NCI-H128 (cell line): ENCODE results near the gene ATP8B3.

Source experiments
- DNase-seq: peaks from one replicate; lab custom pipeline; 2025; ENCODE audit not compliant: unreplicated experiment; lab: John Stamatoyannopoulos, UW

Gene ATP8B3

DNA sequence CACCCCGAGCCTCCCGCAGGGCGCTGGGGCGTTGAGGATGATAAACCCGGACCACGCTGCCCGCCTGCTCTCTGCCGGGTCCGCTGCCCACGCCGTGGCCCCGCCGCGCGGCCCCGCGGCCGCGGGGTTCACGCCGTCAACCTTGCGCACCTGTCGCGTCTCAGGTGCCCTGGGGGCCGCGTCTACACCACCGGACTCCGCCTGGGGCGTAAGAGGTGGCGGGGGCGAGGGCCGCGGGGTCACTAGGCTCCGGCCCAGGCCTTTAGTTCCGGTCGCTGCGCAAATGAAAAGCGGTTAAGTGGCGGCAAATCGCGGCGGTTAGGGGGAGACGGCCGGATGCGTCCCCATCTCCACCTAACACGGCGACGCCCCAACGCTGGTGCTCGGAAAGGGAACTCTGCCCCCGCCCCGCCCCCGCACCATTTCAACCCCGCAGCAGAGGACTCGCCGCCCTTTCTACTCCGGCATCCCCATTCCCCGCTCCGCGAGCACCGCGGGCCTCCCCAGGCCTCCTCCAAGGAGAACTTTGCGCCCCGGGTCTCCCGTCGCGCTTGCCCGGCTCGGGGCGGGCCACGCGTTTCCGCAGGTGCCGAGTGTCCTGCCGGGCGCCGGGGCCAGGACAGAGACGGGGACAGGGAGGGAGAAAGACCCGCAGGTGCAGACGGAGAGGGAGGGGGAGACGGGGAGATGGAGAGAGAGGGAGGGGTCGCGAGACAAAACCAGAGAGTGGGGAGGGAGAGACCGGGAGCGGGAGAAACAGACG lies 54.4 kb downstream of the ATP8B3 start:
- DNase-seq = no peak

DNA sequence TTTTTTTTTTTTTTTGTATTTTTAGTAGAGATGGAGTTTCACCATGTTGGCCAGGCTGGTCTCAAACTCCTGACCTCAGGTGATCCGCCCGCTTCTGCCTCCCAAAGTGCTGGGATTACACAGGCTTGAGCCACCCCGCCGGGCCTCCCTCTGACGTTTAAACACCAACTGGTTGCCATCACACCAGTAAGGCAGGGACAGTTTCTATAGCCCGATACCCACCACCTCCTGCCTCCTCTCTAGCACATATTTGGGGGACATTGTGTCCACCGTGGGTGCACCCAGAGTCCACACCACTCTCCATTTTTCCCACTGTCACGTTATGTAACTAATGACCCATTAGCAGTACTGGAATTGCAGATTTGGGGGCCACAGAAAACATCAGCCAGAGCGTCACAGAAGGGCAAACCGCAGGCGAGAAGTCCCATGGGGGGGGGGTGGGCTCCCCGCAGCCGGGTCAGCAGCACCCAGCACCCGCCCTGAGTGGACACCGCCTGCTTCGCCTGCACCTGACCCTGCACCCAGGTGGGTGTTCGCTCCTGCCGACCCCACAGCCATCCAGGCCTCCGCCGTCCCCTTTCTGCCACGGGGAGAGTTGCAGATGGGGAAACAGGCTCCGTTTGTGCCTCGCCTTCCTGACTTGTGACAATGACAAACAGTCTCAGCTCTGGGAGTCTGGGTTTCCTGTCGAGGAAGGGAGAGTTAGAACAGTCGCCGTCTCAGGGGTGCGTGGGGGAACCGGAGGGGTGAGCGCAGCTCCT lies 55.2 kb downstream of the ATP8B3 start:
- no peak for DNase-seq

DNA sequence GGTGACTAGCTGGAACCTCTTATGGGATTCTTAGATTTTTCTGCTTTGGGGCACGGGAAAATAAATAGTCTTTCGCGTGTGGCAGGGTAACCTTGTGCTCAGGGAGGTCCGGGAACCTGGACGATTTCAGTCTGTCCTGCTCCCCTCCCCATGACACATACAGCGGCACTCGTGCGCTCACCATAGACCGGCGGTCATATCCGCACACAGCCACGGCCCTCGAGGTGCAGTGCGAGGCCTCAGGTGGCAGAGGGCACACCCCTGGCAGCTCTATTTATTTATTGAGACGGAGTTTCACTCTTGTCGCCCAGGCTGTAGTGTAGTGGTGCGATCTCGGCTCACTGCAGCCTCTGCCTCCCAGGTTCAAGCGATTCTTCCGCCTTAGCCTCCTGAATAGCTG lies 55.8 kb downstream of the ATP8B3 start:
- no peak for DNase-seq

DNA sequence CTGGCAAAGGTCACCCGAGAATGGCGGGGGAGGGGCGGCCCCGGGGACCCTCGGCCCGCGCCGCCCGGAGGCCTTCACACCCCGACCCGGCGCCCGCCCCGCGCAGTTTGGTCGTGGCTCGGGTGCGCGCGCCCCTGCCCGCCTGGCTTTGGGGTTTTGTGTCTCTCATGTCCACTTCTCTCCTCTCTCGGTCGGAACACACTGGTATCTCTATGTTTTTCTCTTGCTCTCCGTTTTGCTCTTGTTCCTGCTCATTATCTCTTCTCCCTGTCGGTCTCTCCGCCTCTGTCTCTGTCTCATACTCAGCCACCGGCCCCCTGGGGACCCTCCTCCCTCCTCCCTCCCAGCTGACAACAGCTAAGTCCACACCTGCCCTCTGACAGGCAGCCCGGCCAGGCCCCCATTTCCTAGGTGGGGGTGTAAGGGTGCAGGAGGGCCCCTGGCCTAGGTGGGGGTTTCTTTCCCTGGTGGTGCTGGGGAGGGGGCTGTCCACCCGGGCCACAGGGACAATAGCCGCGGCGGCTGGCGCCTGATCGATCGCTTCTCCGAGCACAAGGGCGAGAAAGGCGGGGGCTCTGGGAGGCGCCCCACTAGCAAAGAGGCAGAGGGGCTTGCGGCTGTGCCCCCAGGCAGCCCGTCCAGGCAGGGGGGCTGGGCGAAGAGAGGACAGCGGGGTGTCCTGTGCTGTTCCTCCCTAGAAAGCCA lies 56.5 kb downstream of the ATP8B3 start:
- no peak for DNase-seq

DNA sequence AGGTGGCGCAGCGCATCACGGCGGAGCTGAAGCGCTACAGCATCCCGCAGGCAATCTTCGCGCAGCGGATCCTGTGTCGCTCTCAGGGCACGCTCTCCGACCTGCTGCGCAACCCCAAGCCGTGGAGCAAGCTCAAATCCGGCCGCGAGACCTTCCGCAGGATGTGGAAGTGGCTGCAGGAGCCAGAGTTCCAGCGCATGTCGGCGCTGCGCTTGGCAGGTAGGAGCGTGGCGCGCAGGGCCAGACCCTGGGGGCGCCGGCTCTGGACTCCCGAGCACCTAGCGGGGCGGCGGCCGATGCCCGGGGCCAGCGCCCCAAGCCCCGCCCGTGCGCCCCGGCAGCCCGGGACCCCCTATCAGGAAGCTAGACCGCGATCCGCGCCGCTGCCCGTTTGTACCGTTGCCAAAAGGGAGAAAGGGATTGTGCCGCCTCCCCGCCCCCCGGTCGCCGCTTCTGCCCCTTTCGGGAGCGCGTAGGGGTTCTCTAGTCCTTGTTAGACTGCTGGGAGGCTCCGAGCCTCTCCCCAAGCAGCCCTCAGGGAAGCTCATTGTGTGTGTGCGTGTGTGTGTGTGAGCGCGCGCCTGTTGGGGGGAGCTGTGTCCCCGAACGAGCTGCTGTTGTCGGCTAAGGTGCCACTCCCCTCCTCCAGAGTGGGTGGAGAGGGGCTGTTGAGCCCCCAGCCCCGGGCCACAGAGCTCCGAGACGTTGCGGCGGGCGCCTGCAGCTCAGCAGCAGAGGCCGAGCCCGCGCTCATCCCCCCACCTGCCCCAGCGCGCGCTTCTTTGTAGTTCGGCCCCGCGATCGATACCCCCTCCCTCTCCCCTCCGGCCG lies 57.2 kb downstream of the ATP8B3 start:
- DNase-seq = no peak

DNA sequence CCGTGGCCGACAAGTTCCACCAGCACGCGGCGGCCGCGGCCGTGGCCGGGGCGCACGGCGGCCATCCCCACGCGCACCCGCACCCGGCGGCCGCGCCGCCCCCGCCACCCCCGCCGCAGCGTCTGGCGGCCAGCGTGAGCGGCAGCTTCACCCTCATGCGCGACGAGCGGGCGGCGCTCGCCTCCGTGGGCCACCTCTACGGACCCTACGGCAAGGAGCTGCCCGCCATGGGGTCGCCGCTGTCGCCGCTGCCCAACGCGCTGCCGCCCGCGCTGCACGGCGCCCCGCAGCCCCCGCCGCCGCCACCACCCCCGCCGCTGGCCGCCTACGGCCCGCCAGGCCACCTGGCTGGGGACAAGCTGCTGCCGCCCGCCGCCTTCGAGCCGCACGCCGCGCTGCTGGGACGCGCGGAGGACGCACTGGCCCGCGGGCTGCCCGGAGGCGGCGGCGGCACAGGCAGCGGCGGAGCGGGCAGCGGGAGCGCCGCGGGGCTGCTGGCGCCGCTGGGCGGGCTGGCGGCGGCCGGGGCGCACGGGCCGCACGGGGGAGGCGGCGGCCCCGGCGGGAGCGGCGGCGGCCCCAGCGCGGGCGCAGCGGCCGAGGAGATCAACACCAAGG lies 57.9 kb downstream of the ATP8B3 start:
- no peak for DNase-seq

DNA sequence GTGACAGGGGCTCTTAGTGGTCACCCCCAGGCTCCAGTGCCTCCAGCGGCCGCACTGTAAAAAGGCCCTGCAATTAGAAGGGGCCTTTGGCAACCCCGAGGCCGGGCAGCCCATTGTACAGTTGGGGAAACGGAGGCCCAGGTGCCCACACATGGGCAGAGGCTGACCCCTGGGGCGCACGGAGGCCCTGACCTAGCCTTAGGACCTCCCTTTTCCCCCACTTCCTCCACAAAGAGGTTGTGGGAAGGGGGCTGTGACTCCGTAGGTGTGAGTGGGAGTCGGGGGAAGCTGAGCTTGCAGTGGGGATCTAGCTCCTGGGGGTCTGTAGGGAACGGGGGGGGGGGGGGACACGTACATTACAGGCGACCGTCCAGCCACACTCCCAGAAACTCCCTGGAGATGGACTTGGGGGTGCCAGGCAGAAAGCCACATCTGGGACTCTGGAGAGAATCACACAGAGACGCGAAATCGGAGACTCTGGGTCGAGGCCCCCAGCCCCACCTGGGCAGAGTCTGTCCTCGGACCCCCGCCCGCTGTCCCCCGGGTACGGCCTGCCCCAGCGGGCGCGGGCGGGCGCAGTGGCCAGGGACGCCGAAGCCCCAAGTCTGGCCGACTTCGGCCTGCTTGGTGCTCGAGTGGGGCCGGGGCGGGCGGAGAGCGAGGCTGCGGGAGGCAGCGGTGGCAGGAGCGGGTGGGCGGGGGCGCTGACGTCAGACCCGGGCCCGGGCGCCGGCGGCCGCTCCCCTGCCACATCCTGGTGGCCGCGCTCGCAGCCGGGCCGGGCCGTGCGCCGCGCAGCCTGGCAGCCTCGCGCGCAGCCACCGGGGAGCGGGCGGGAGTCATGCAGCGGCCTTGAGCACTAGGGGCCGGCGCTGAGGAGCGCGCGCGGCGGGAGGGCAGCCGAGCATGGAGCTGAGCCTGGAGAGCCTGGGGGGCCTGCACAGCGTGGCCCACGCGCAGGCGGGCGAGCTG lies 59.0 kb downstream of the ATP8B3 start, which contains the start of gene ONECUT3:
ONECUT3 (plus strand) TSS at position 750 of the 972 bp plus-strand sequence; CDS start at position 907, 157 bp downstream.
- DNase-seq = no peak

DNA sequence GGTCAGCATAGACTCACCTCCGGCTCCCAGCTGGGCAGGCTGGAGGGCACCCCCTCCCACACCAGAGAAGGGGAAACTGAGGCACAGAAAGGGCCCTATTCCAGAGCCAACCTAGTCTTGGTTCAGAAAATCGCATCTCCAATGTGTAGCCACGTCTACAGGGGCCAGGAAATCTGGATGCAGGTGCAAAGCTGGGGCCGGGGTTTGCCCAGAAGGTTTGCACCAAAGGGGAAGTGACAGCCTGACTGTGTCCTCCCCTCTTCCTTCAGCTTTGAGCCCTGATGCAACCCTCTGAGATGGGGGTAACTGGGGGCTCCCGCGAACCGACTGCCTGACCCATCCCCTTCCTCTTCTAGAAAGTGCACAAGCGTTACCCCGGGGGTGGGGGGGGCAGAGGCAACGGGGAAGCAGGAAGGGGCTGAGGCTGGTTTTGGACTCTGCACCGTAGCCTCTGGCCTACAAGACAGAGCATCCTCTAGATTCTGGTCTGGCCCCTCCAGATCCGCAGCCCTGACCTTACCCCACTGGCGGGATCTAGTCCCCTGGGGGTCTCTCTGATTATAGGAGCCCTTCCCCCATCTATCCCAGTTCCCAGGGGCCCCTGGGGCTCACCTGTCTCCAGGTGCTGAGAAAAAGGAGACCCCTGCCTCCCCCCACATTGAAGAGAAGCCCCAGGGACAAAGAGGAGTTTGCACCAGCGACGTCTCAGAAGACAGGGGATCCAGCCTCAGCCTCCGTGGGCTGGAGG lies 59.9 kb downstream of the ATP8B3 start:
- no peak for DNase-seq

DNA sequence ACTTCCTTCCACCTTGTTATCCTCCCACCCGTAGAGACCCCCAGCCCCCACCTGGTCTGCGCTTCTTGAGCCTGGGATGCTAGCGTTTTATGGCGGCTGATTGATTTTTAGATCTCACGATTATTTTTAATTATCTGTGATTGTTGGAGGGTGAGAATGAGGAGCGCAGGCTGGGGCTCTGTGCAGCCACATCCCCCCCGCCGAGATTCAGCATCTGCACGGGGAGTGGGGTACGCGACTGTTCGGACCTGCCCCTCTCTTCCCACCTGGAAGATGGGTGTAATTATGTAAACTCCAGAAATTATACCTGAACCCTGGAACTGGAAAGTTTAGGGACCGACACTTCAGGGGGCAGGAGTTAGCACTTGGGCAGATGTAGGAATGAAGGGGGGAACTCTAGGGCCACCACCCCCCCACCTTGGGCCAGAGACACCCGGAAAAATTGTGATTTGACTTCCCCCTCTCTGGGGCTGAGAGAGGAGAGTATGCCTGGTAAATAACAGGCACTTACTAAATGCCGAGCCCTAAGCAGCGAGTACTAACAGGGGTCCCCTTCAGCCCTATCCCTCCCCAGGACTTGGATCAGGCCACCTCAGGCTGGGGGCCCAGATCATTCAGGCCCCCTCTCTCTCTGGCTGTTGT lies 60.6 kb downstream of the ATP8B3 start:
- no peak for DNase-seq

DNA sequence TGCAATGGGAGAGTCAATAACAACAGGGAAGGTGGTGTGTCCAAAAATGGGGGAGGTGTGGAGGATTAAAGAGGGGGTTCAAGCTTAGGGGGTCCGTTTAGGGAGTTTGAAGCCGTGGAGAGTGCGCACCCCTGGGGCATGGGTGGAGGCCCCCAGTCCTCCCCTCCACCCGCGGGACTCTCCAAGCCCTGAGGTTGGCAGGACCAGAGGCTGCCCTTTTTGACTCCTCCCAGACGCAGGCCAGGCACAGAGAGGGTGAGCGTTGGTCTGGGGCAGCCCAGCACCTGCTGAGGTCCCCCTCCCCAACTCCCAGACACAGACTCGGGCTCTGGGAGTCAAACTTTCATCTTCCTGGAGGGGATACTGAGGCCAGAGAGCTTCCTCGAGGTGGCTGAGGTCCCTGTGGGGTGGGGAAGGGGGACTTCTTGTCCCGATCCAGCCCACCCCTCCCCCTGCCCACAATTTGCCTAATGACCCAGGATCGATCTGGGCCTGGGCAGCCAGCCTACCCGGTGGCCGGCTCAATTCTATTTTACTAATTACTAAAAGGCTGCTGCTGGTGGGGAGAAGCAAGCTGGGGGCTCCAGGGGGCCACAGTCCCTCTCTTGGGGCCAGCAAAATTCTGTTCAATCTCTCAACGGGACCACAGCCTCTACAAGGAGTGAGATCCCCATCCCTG lies 61.6 kb downstream of the ATP8B3 start:
- no peak for DNase-seq

DNA sequence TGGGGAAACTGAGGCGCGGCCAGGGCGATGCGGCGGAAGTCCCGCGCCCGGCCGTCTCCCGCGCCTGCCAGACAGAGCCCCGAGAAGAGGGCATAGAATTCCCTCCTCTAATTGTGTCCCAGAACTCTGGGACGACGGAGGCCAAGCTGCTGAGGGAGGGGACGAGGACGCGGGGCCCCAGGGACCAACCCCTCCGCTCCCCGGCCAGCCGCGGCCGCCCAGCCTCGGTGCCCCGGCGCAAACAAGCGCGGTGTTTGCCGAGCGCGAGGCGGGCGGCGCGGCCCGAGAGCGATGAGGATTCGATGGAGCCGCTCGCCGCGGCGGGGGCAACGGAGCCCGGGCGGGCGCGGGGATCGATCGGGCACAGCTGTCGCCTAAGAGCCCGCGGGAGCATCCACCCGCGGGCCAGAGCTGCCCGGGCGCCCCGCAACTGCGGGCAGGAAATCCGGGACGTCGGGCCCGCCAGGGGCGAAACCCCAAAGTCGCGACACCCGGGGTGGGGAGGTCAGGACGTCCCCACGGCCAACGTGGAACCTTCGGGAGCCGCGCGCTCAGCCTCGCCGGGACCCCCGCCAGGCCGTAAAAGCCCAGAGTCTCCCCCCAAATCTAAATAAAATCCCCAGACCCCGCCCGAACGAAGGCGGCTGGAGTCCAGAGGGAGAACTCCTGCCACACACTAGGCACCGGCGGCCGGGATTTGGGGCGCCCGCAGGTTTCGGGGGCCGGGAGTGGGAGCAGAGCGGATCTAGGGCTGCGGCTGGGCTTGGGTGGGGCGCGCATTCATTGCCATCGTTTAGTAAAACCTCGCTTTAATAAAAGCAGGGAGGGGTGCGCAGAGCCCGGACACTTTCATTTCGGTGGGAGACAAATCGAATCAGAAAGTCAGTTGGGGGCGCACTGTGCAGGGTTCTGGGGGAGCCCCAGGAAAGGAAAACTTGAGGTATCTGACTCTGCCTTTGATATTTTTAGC lies 62.4 kb downstream of the ATP8B3 start:
- no peak for DNase-seq

DNA sequence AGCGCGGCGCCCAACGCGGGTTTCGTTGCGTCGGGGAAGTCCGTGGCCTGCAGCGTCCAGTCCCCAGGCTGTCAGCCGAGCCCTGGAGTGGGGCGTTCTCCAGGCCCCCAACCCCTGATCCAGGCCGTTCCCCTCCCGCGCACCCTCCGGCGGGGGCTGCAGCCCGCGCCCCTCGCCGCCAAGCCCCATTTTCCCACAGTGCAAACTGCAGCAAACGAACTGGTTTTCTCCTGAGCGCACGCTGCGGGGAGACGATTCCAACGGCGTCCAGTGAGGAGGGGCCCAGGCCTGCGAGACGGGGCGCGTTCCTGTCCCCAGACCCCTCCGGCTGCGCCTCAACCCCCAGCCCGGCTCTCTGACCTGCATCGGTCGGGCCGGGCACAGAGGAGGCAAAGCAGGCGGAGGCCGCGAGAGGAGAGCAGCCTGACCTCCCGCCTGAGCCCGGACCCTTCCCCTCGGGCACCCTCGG lies 63.2 kb downstream of the ATP8B3 start:
- no peak for DNase-seq

DNA sequence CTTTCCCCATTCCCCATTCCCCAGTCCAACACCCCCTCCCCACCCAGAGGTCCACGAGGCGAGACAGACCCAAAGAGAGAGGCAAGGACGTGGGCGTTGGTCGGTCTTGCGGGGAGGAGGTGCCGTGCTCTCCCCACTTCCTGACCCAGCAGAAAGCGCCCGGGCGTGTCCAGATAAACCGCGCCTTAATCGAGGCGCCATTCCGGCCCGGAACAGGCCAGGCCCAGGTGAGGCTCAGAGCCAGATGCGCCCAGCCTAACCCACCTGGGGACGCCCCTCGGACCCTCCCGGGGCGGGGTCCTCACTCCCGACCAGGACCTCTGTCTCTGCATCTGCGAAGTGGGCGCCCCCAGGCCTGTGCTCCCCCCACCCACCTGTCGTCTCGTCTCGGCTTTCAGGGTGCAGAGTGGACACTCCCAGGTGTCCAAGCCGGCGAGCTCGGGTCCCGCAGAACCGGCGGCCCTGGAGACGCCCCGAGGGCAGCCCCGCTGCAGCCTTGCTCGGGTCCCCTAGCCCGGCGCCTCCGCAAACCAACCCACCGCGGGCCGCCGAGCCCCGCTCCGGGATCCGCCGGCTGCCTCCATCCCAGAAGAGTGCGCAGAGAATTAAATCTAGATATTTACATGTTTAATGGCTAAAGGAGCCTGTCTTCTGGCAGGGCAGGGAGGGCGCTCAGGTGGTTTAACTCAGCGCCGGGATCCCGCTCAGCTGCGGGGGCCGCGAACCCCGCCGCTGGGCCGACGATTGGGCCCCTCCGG lies 63.8 kb downstream of the ATP8B3 start:
- DNase-seq = no peak

DNA sequence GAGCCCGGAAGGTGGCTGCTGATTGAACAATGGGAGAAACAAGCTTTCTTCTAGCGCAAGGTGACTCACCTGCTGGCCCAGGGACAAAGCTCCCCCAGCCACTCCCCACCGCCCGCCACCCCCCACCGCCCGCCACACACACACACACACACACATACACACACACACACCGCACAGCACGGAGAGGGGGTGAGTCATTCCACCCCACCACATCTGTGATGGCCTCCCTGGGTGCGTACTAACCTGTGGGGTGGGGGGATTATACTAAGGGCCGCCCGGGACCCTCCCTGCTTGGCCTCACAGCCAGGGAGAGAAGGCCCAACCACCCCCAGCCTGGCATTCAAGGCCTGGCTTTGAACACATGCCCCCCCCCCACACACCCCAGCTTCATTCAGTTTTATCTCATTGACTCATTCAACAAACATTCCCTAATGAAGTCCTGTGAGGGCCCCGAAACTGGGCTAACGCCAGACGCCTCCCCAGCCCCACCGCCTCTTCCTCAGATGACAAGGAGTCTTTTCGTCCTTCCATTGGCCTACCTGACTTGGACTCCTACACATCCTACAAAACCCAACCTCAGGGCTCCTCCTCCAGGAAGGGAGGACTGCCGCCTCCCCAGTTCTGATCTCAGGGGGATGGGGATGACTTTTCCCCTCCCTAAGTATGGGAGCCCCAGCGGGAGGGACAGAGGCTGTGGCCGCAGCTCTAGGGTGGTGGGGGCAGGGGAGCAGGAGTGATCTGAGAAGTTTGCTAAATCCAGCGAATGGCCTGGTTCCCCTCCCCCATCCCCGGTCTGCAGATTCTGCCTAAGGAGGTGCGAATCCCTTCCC lies 64.6 kb downstream of the ATP8B3 start:
- no peak for DNase-seq
